Activated CD4-positive, alpha-beta T cell treated with anti-CD3 and anti-CD28 coated beads for 36 hours (primary cell): ENCODE measurements around the gene SEMA7A. TPM values are rescaled to one million over a fixed set of nuclear protein-coding genes. Genes with fewer than 3 reads are reported as not detected.

ENCODE experiments used
- ATAC-seq: fragments of 200-7000 bp; cut with Tn5 transposase; one replicate; pipeline ENCODE4 v1.10.0; 2021; ENCODE audit warnings: mild to moderate bottlenecking, moderate library complexity
- CTCF ChIA-PET: fragments of 350-600 bp; sonication (Branson Sonifier 250); formaldehyde crosslinking; loops from one replicate; lab custom pipeline; 2021; ENCODE audit warnings: antibody characterized with exemption; lab: Charles Lee
- POLR2A ChIA-PET: fragments of 350-600 bp; sonication (Branson Sonifier 250); formaldehyde crosslinking; loops from one replicate; lab custom pipeline; 2021; ENCODE audit warnings: antibody characterized with exemption, inconsistent platforms; lab: Charles Lee
- DNase-seq: peaks from one replicate; pipeline ENCODE4 v3.0.0-alpha.2; 2020
- H3K27ac Mint-ChIP-seq: one replicate; pipeline ENCODE4 v1.8.0; 2021; ENCODE audit warnings: mixed read lengths
- H3K27me3 Mint-ChIP-seq: one replicate; pipeline ENCODE4 v1.8.0; 2021; ENCODE audit warnings: mixed read lengths
- H3K36me3 Mint-ChIP-seq: one replicate; pipeline ENCODE4 v1.8.0; 2021; ENCODE audit warnings: low read depth, mixed read lengths
- H3K4me1 Mint-ChIP-seq: one replicate; pipeline ENCODE4 v1.8.0; 2021; ENCODE audit warnings: mixed read lengths
- H3K4me3 Mint-ChIP-seq: one replicate; pipeline ENCODE4 v1.8.0; 2021; ENCODE audit warnings: mild to moderate bottlenecking, moderate library complexity, mixed read lengths
- H3K9me3 Mint-ChIP-seq: one replicate; pipeline ENCODE4 v1.8.0; 2021; ENCODE audit warnings: low read depth, mixed read lengths
- intact Hi-C, 2 experiments: fragments of 100-400 bp; cut with DNase I in 1 of 2; cut with micrococcal nuclease in 1 of 2; formaldehyde crosslinking; loops; one replicate each; pipeline versions ENCODE4 v1.14.2 to v1.15.1; 2022 to 2024; cut with DNase I, micrococcal nuclease
- total RNA-seq, 2 experiments: library from RNA; stranded (reverse); gene quantifications; one replicate each; pipeline ENCODE4 v1.2.3, GENCODE V29; 2021

SEMA7A gene
- total RNA-seq, 2 experiments from 2014 or later = 57.3 to 57.7 TPM

DNA sequence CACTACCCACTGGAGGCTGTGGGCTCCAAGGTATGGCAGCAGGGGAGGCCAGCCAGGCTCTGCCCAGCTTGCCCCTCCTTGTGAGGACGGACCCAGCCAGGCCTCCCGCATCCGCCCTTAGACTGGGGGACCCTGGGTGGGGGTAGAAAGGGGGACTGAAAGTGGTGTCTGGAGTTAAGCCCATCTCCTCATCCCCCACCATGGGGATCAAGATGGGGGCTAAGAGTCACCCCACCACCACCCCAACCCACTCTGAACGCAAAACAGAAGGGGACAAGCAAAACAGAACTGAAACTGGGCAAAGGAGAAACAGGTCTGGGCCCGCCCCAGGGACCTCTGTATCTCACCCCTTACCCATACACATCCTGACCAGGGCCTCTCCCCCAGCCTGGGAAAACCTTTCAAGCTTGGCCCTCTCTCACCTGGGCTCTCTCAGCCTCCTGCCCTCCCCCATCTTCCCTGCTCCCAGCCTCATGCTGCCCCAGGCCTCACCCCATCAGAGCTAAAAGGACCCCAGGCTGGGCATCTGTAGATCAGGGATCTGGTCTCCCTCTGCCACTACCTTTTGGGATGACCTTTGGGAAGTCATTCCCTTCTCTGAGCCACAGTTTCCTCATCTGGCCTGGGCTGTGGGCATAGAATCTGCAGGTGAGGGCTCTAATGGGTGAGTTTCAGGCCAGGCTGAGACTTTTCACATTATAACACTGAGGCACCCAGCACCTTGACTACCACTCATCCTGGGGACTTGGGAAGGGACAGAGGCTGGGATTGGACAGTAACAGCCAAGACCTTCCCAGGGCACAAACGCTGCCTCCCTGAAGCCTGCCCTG is 36.3 kb downstream of the SEMA7A start:
- POLR2A ChIA-PET = interaction anchor here (0.5 to 1.0 kb wide), 5 partner anchors 9 to 64 kb away, joined by 3 to 4 read pairs (median 3); no protein-coding TSS in a partner anchor

DNA sequence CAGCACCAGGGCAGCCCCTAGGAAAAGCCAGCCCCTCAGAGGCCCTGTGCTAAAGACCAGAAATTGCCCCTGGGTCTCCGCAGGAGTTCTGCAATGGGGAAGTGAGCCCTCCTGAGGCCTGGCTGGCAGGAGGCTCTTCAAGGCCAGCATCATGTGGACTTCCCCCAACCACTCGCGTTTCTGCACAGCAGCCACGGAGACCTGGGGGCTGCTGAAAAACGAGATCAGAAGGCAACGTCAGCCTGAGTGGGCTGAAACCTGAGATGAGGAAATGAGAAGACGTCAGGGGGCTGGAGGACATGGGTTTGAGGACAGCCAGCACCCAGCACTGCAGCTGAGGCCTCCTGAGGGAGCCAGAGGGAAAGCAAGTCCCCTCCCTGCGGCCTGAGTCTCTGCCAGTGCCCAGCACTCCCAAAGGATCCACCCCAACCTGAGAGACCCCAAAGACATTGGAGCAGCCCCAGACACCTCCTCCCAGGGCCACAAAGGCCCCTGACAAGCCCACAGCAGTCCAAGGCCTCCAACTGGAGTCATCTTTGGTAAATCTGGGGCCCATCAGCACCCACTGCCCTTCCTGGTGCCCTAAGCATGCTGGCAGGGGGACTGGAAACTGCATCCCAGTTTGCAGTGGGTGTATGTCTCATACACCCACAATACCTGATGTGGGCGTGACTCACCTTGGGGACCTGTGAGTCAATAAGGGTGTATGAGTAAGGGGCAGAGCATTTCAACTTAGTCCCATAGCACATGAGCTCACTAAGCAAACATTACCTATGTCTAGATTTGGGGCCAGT is 37.1 kb downstream of the SEMA7A start:
- H3K4me3 Mint-ChIP-seq = peak overlapping the region; percentile 18
- ChIA-PET POLR2A (interaction anchor here (0.5 to 1.0 kb wide), 5 partner anchors 9 to 65 kb away, joined by 3 to 4 read pairs (median 3); no protein-coding TSS in a partner anchor), CTCF (interaction anchor here (0.7 to 5.8 kb wide), 6 partner anchors 7 to 43 kb away, joined by 3 to 48 read pairs (median 4); no protein-coding TSS in a partner anchor)
- intact Hi-C loops = loop anchor here in 1 of 2 experiments (1.0 kb wide), 1 partner anchor 12 kb away; no protein-coding TSS in a partner anchor
- peak overlapping the region; percentile 98 for H3K27ac Mint-ChIP-seq
- no peaks in the 10 kb centered on the region for H3K27me3 Mint-ChIP-seq
- peak; percentile 57 for ATAC-seq
- H3K36me3 Mint-ChIP-seq = no peaks in the 10 kb centered on the region
- peak; percentile 83 for DNase-seq
- peaks cover 92% of the 10 kb centered on the region for H3K4me1 Mint-ChIP-seq
- no peaks in the 10 kb centered on the region for H3K9me3 Mint-ChIP-seq

More for the DNA sequence above, 36.3 kb downstream of the SEMA7A start:
- Mint-ChIP-seq H3K36me3 (no peaks in the 10 kb centered on the region), H3K27ac (peak overlapping the region; percentile 98), H3K27me3 (no peaks in the 10 kb centered on the region), H3K4me3 (peak overlapping the region; percentile 20), H3K4me1 (peaks cover 92% of the 10 kb centered on the region), H3K9me3 (no peaks in the 10 kb centered on the region)
- intact Hi-C loops = no loop called here
- DNase-seq = no peak
- ATAC-seq = no peak
- CTCF ChIA-PET = interaction anchor here (0.5 to 5.8 kb wide), 5 partner anchors 11 to 768 kb away, joined by 3 to 48 read pairs (median 3); no protein-coding TSS in a partner anchor

DNA sequence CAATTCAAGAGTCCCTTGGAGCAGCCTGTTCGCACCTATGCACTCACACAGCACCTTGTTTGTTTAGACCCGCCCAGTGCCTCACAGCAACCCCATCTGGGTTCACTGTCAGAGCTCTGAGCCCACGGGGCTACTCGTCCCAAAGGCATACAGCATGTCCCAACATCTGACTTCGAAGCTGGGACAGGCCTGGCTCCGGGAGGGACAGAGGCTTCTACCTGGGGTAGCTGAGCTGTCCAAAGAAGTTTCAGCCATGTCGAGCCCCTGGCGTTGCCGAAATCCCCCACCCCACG is 37.7 kb downstream of the SEMA7A start:
- Mint-ChIP-seq H3K27me3 (no peaks in the 10 kb centered on the region), H3K4me1 (peaks cover 92% of the 10 kb centered on the region), H3K4me3 (no peak overlapping the region), H3K27ac (peak overlapping the region; percentile 98), H3K36me3 (no peaks in the 10 kb centered on the region), H3K9me3 (no peaks in the 10 kb centered on the region)
- ChIA-PET POLR2A (no interaction called here), CTCF (interaction anchor here (0.7 to 5.8 kb wide), 4 partner anchors 8 to 43 kb away, joined by 3 to 48 read pairs (median 4); no protein-coding TSS in a partner anchor)
- intact Hi-C loops = loop anchor here in 1 of 2 experiments (1.0 kb wide), 1 partner anchor 12 kb away; no protein-coding TSS in a partner anchor
- ATAC-seq (no peak), DNase-seq (no peak)

GRCh38 chr15:74395319-74396145 is 38.2 kb downstream of the SEMA7A start:
- Mint-ChIP-seq H3K27me3 (no peaks in the 10 kb centered on the region), H3K27ac (peak overlapping the region; percentile 98), H3K4me1 (peaks cover 92% of the 10 kb centered on the region), H3K9me3 (no peaks in the 10 kb centered on the region), H3K36me3 (no peaks in the 10 kb centered on the region), H3K4me3 (no peak overlapping the region)
- CTCF ChIA-PET = interaction anchor here (0.6 to 5.8 kb wide), 5 partner anchors 9 to 43 kb away, joined by 3 to 48 read pairs (median 4); no protein-coding TSS in a partner anchor
- intact Hi-C loops = loop anchor here in 1 of 2 experiments (1.0 kb wide), 1 partner anchor 11 kb away; no protein-coding TSS in a partner anchor
- POLR2A ChIA-PET = no interaction called here
- no peak for DNase-seq
- ATAC-seq = no peak

GRCh38 chr15:74394090-74394846 is 39.5 kb downstream of the SEMA7A start:
- Mint-ChIP-seq H3K27me3 (no peaks in the 10 kb centered on the region), H3K9me3 (no peaks in the 10 kb centered on the region), H3K27ac (peak overlapping the region; percentile 51), H3K4me1 (peaks cover 82% of the 10 kb centered on the region), H3K4me3 (no peak overlapping the region), H3K36me3 (no peaks in the 10 kb centered on the region)
- DNase-seq (no peak), ATAC-seq (no peak)
- POLR2A ChIA-PET = no interaction called here
- intact Hi-C loops = no loop called here
- CTCF ChIA-PET = interaction anchor here (1.1 to 5.8 kb wide), 5 partner anchors 9 to 385 kb away, joined by 3 to 48 read pairs (median 3); no protein-coding TSS in a partner anchor

GRCh38 chr15:74393423-74393822 is 40.3 kb downstream of the SEMA7A start:
- intact Hi-C loops = no loop called here
- Mint-ChIP-seq H3K4me3 (no peak overlapping the region), H3K36me3 (no peaks in the 10 kb centered on the region), H3K27me3 (no peaks in the 10 kb centered on the region), H3K27ac (peak overlapping the region; percentile 53), H3K9me3 (no peaks in the 10 kb centered on the region), H3K4me1 (peaks cover 74% of the 10 kb centered on the region)
- ATAC-seq (no peak), DNase-seq (no peak)
- POLR2A ChIA-PET = no interaction called here
- CTCF ChIA-PET = interaction anchor here (1.1 to 5.8 kb wide), 4 partner anchors 9 to 385 kb away, joined by 3 to 48 read pairs (median 4); no protein-coding TSS in a partner anchor

DNA sequence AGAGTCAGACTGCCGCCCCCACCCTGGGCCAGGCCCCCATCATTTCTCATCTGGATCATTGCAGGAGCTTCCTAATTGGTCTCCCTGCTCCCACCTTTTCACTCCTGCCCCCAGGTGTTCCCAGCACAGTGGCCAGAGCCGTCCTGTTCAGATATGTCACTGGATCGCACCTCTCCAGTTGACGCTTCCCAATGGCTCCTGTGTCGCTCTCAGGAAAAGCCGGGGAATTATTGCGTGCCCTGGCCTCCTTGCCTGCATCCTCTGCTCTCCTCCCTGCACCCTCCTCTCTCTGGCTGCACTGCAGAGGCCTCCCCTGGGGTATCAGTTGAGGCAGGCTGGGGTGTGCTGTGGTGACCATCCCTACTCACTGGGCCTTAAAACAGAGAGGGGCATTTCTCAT is 40.9 kb downstream of the SEMA7A start:
- H3K27me3 Mint-ChIP-seq = no peaks in the 10 kb centered on the region
- intact Hi-C loops = no loop called here
- no peak for DNase-seq
- H3K9me3 Mint-ChIP-seq = no peaks in the 10 kb centered on the region
- H3K4me3 Mint-ChIP-seq = no peak overlapping the region
- ChIA-PET CTCF (interaction anchor here (1.1 to 5.8 kb wide), 3 partner anchors 10 to 14 kb away, joined by 3 to 48 read pairs (median 4); no protein-coding TSS in a partner anchor), POLR2A (no interaction called here)
- no peaks in the 10 kb centered on the region for H3K36me3 Mint-ChIP-seq
- ATAC-seq = no peak
- peak overlapping the region; percentile 76 for H3K27ac Mint-ChIP-seq
- peaks cover 69% of the 10 kb centered on the region for H3K4me1 Mint-ChIP-seq

GRCh38 chr15:74392451-74392830 is 41.3 kb downstream of the SEMA7A start:
- no peaks in the 10 kb centered on the region for H3K9me3 Mint-ChIP-seq
- intact Hi-C loops = no loop called here
- H3K4me3 Mint-ChIP-seq = no peak overlapping the region
- DNase-seq (no peak), ATAC-seq (no peak)
- H3K27ac Mint-ChIP-seq = peak overlapping the region; percentile 76
- H3K36me3 Mint-ChIP-seq = no peaks in the 10 kb centered on the region
- no peaks in the 10 kb centered on the region for H3K27me3 Mint-ChIP-seq
- CTCF ChIA-PET = interaction anchor here (0.9 to 5.8 kb wide), 2 partner anchors 9 to 403 kb away, joined by 3 to 48 read pairs; no protein-coding TSS in a partner anchor
- peaks cover 64% of the 10 kb centered on the region for H3K4me1 Mint-ChIP-seq
- POLR2A ChIA-PET = no interaction called here

DNA sequence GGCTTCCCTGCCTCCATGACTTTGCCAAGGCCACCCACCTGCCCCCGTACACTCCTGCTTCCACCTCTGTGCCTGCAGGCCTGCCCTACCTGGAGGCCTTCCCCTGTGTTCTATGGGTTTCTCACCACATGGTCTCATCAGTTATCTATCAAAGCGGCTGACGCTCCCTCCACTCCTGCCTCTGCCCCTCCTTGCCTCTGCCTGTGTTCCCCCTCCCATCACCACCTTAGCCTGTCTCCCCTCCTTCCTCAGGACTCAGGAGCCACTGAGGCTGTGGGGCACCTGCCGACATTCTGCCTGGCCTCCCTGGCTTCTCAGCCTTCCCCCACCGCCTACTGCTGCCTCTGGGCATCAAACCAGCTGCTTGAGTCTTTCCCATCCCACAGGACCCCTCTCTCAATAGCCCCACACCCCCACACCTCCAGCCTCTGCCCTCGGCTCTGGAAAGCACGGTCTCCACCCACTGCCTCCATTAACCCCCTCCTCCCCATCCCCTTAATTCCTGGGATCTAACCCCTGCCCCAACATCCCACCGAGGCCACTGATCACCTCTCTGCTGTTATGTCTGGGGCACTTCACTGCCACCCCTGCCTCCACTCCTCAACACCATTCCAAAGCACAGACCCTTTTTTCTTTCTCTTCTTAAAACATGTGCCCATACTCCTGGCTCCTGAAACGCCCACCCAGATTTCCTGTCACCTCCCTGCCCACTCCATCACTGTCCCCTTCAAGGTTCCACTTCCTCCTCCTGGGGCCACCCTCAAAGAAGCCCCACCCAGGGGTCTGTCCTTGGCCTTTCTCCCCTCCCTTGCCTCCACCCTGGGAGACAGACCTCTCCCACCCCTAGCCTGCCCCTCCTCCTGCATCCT is 41.9 kb downstream of the SEMA7A start:
- H3K27ac Mint-ChIP-seq = peak overlapping the region; percentile 76
- peak overlapping the region; percentile 32 for H3K4me3 Mint-ChIP-seq
- ChIA-PET CTCF (interaction anchor here (0.9 kb wide), 1 partner anchor 404 kb away, joined by 3 read pairs; no protein-coding TSS in a partner anchor), POLR2A (no interaction called here)
- DNase-seq = no peak
- H3K9me3 Mint-ChIP-seq = no peaks in the 10 kb centered on the region
- peaks cover 58% of the 10 kb centered on the region for H3K4me1 Mint-ChIP-seq
- intact Hi-C loops = no loop called here
- no peaks in the 10 kb centered on the region for H3K36me3 Mint-ChIP-seq
- H3K27me3 Mint-ChIP-seq = no peaks in the 10 kb centered on the region
- ATAC-seq = no peak
